Skeletal muscle cell (primary cell): ENCODE measurements around the gene IRF8.

Source experiments
- DNase-seq: peaks from one replicate; pipeline ENCODE4 v3.0.0-alpha.2; 2010; ENCODE audit warnings: low read depth
- H3K4me3 ChIP-seq: 2 replicates; pipeline ENCODE4 v1.5.1; 2011; ENCODE audit warnings: low read depth, mild to moderate bottlenecking, control low read depth, low read length, moderate library complexity

The IRF8 gene

DNA sequence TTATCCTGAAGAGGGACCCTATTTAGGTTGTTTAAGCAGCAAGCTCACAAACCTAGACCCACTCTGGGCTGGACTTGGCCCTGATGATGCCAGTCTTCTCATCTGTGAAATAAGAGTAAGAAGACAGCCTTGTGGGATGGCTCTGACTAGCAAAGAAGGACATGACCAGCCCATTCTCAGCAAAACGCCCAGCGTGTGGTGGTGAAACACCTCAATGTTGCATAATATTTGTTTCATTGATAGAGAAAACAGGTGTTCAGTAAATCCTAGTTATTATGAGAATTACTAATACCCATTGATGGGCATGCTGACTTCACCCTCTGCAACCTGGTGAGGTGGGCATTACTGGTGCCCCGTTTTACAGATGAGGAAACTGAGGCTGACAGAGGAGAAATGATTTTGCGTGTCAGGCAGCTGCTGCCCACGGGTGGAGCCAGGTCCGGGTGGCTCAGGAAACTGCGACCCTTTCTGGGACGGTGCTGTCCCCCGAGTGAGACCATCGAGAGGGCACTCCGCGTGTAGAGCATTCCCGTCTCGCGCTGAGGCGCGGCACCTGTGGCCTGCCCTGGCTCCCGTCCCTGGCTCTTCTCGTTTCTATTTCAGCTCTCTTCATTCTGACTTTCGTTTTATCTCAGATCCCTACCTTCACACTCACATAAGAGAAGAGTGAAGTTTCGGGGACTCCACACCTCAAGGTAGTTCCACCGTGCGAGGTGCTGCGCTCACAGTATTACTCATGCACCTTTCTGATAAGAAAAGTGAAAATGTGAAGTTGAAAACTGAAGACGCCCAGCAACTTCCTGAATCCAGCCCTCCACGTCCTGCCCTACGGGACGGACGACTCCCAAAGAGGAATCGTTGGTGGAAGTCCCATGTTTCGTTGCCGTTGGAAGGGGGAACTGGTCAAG is 48.5 kb downstream of the IRF8 start:
- DNase-seq: no peak
- no peak overlapping the region for H3K4me3 ChIP-seq

DNA sequence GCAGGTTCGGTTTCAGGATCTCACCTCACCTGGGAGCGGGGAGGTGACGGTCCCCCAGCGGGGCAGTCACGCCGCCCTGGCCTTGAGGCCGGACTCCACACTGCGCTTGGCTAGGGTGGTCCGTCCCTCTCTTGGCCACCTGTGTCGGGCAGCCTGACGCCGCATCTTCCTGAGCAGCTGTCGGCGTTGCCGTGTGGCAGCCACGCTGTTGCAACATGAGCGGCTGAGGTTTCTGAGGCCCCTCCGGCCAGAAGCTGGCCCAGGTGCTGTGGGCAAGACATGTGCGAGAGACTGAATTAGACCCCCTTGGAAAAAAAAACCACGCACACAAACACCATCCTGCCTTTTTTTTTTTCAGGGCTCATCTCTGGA is 49.2 kb downstream of the IRF8 start:
- DNase-seq: no peak

DNA sequence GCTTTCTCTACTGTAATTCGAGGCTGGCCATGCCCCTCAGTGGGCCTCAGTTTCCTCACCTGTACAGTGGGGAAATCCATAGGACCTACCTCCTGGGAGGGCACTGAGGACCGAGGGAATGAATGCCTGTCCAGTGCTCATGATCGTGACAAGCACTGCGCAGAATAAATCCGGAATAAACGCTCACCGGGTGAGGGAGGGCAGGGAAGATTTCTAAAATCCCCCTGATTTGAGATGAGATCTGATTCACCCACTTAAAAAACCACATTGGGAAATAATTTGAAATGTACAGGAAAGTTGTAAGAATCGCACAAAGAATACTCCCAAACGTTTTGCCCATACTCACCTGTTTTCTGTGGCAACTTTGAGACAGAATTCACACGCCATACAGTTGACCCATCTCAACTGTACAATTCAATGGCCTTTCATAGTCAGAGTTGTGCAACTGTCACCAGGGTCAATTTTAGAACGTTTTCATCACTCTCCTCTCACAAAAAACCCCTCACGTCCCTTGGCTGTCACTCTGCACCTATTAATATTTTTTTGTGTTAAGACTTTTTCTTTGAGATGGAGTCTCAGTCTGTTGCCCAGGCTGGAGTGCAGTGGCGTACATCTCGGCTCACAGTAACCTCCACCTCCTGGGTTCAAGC is 49.8 kb downstream of the IRF8 start:
- H3K4me3 ChIP-seq: no peak overlapping the region
- no peak for DNase-seq

More for the DNA sequence above, 49.2 kb downstream of the IRF8 start:
- no peak overlapping the region for H3K4me3 ChIP-seq

DNA sequence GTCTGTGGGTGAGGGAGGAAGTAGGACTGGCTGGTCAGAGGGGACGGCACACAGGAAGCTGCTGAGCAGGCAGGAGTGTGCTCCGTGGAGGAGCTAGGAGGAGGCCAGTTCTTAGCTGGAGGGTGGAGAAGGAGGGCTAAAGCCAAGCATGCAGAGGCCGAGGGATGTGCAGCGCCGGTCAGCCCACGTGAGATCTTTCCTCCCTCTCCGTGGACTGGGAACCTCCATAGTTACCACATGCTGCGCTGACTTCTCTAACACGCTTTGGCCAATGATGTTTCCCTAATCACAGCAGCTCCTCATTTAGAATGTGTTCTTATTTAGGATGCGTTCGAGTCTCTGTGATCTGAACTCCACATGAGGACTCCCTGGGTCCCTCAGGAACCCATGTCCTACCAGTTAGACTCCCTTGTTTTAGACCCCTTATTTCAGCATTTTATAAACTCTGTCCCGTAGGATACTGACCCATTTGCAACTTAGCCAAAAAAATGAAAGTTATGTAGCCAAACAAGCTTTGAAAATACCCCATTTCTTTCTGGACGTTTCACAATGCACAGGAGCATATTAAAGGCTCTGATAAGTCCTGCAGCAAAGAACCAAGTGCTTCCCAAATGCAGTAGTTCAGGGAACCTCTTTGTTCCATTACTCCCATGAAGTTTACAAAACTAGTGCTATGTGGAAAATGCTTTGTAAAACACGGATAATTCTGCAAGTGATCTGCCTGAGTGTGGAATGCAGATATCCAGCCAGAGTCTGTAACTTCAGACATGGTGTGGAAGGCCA is 51.4 kb downstream of the IRF8 start:
- H3K4me3 ChIP-seq: no peak overlapping the region
- no peak for DNase-seq

DNA sequence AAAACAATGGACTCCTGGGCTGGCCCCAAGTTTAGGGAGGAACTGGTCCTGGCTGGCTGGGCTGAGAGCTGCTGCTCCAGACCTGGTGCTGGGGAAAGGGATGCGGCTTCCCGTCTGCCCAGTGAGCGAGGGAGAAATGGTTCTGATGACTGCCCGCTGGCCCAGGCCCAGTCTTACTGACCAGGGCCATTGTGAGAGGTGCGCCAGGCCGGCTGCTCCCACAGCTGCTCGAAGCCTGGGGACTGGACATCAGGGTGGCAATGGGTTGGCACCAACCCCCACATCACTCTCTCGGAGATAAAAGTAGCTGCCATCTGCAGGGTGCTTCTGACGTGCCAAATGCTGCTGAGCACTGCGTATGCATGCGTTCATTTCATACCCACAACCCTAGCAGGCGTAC is 53.2 kb downstream of the IRF8 start:
- no peak overlapping the region for H3K4me3 ChIP-seq
- no peak for DNase-seq

DNA sequence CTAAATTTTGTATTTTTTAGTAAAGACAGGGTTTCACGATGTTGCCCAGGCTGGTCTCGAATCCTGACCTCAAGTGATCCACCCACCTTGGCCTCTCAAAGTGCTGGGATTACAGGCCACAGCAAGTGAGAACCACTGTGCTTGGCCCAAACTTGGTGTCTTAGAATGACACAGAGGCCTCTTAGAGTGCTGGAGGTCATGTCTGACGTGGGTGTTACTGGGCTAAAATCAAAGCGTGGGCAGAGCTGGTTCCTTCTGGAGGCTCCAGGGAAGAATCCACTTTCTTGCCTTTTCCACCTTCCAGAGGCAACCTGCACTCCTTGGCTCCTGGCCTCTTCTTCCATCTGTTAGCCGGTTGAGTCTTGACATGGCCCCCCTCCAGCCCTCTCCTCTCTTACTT is 53.8 kb downstream of the IRF8 start:
- no peak overlapping the region for H3K4me3 ChIP-seq
- DNase-seq: no peak

DNA sequence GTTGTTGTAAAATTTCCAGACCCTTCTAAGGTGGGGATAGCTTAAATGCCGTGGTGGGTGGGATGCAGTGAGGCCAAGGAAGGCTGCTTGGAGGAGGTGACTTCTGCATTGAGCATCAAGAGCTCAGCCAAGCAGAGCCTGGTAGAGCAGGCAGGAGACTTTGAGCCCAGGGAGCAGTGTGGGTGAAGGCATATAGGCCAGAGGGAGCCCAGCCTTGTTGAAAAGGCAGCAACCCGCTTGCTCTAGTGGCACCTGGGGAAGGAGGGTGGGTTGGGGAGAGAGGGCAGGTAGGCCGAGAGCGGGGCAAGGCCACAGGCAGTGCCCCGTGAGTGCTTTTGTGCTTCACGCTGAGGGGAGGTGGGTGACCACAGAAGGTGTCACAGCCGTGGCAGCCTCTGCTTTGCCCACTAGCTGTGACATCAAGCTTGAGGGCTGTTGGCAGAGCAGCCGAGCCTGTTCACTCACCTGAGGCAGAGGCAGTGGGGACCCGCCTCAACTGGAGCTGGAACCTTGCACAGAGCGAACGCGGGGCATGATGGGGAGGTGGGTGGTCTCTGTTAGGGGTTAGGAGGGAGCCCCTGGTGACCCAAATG is 56.1 kb downstream of the IRF8 start:
- H3K4me3 ChIP-seq: no peak overlapping the region
- no peak for DNase-seq

DNA sequence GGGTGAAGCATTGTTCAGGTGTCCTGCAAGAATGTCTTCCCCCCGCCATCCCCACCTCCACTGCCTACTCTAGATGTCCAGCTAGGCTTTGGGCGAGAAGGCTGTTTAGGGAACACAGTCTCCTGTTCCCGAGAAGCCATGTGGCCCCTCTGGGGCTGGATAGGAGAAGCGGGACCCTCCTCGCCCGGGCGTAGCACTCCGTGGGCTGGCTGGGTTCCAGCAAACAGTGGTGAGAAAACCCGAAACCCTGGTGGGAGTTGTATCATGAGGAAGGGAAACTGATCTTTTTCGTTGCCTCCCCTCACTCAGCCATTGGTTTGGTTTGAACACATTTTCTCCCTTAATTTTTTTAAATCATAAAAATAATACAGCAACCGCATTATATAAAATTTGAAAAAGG is 56.6 kb downstream of the IRF8 start:
- DNase-seq: no peak
- no peak overlapping the region for H3K4me3 ChIP-seq

DNA sequence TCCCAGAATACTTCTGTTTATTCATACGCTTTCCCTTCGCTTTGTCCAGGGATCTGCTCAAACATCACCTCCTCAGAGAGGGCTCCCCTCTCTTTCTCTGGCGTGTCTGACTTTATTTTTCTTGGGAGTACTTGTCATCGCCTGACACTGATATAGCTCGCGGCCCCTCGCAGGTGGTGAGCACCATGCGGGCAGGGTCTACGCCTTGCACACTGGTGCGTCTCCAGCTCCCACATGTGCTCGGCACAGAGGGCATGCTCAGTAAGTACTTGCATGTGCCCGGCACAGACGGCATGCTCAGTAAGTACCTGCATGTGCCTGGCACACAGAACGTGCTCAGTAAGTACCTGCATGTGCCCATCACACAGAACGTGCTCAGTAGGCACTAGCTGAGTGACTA is 57.5 kb downstream of the IRF8 start:
- H3K4me3 ChIP-seq: no peak overlapping the region
- no peak for DNase-seq

DNA sequence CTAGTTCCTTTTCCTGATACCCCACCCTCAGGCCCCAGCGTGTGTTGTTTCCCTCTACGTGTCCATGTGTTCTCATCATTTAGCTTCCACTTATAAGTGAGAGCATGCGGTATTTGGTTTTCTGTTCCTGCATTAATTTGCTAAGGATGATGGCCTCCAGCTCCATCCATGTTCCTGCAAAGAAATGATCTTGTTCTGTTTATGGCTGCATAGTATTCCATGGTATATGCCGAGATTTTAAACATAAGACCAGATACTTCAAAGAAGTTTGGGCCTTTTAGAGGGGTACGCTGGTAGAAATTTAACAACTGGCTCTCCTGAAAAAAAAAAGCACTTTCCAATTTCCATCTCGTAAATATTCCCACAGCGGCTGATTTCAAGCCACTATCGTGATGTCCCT is 59.8 kb downstream of the IRF8 start:
- H3K4me3 ChIP-seq: no peak overlapping the region
- no peak for DNase-seq

DNA sequence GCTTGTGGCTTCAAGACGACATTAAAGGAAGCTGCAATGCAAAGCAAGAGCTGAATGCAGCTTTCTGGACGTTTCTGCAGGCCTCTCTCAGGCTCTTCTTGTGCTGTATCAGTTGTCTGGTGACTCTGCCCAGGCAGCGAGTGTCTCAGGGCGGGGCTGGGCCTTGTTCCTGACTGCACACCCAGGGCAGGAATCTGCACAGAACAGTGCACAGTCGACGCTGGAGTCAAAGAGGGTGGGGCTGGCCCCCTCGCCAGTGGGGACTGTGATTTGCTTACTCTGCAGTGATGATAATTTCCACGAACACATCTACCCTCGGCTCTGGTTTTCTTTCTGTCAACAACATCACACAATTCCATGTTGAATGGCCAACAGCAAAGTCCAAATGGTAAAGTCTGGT is 60.7 kb downstream of the IRF8 start:
- no peak for DNase-seq
- no peak overlapping the region for H3K4me3 ChIP-seq

DNA sequence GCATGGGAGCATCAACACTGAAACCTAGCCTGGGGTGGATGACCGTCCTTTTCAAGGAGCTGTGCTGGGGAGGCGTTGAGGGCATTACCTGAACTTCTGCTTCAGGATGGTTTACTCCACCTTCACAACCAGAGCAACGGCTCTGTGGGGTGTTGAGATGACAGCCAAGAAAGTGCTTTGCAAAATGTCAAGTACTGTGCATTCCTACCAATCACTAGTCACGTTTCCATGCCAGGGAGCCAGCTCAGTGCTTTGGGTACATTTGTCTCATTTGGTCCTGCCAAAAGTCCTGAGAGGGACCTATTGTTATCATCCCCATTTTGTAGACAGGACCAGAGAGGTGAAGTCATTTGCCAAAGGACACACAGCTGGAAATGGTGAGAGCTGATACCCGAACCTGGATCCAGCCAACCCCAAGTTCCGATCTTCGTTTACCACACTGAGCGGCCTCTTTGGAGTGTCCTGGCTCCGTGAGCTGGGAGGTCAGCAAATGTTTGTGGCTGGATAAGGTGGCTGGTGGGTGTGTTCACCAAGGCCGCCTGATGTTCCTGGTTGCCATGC is 61.6 kb downstream of the IRF8 start:
- H3K4me3 ChIP-seq: no peak overlapping the region
- DNase-seq: no peak

DNA sequence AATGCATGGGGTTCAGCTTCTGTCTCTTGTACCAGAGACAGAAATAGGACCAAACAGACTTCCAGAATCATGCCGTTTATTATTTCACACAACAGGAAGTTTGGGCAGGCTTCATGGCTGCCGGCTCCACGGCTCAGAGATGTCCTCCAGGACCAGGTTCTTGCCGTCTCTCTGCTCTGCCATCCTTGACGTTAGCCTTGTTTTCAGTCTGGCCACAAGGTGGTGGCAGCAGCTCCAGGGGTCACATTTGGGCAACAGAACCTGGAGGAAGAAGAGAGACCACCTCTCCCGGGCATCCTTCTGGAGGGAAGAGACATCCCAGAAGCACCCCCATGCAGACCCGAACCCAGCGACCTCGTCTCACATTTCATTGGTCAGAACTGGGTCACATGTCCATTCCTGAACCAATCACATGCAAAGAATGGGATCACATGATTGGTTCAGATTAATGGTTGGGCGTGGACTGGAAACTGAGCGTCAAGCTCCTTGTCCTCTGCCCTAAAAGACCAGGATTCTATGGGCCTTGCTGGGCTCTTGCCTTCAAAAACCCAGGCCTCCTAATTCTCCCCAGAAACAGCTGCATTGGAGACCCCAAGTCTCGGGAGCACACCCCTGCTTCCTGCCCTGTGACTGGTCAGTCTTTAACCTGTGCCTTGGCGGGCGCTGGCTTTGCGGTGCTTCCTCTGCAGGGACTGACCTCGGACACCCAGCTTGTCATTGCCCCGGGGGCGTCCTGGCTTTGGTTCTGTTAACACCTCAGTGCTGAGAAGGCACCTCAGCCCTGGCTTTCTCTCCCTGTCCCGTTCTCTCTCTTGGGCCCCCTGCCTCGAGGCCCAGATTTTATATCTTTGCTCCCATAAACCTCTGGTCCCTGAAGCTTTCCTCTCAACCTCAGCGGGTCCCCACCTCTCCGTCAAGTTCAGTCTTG is 63.3 kb downstream of the IRF8 start:
- no peak for DNase-seq
- H3K4me3 ChIP-seq: no peak overlapping the region

DNA sequence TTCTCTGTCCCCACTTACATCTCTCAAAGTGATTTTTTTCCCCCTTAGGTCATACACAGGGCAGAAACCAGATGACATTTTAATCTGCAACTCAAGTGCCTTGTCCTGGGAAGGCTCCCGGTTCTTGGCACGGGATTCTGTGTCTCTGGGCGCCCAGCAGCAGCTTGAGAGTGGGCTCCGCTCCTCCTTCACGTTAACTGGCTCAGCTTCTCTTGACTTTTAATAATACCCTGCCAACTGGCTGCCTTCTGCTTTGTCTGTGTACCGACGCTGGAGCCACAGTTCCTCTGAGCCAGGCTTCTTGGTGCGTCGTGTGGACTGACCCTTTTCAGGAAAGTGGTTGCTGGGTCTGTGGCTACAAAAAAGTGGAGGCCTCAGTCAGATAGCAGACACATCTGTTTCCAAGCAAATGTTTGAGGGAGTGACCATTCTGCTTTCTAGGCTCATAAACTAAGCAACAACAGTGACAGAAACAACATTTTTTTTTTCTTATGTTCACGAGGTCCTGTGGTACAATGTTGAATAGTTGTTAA is 64.9 kb downstream of the IRF8 start:
- no peak overlapping the region for H3K4me3 ChIP-seq
- DNase-seq: no peak

DNA sequence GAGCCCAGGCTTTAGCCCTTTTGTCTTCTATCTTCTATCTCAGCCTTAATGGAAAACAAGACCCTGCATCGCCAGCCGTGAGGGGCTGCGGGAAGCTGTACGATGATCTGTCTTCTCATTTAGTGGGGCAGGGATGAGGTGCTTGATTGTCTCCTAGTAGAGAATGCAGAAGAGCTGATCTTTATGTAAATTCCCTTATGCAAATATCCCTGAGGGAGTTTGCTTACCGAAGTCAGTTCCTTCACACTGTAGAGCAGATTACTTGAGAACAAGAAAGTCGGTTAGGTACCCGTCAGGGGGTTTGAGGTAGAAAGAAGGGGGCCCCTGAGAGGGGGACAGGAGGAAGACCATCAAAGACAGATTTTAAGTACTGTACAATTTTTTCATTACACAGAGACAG is 66.2 kb downstream of the IRF8 start:
- H3K4me3 ChIP-seq: no peak overlapping the region

DNA sequence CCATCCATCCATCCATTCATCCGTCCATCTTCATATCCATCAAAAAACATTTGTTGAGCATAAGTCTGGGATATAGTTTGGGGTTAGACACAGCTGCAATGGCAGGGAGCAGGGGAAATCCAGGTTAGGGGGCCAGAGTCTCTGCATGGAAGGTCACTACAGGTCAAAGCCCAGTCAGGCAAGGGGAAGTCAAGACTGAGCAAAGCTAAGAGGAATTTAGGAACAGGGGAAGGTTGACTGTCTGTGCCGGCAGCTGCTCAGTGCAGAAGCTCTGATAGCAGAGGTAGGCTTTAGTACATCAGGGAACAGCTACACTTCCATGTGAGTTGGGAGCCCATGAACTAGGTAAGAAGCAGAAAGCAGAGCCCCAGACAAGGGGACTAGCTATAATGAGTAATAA is 68.1 kb downstream of the IRF8 start:
- no peak for DNase-seq
- H3K4me3 ChIP-seq: no peak overlapping the region

More for the DNA sequence above, 66.2 kb downstream of the IRF8 start:
- DNase-seq: no peak

DNA sequence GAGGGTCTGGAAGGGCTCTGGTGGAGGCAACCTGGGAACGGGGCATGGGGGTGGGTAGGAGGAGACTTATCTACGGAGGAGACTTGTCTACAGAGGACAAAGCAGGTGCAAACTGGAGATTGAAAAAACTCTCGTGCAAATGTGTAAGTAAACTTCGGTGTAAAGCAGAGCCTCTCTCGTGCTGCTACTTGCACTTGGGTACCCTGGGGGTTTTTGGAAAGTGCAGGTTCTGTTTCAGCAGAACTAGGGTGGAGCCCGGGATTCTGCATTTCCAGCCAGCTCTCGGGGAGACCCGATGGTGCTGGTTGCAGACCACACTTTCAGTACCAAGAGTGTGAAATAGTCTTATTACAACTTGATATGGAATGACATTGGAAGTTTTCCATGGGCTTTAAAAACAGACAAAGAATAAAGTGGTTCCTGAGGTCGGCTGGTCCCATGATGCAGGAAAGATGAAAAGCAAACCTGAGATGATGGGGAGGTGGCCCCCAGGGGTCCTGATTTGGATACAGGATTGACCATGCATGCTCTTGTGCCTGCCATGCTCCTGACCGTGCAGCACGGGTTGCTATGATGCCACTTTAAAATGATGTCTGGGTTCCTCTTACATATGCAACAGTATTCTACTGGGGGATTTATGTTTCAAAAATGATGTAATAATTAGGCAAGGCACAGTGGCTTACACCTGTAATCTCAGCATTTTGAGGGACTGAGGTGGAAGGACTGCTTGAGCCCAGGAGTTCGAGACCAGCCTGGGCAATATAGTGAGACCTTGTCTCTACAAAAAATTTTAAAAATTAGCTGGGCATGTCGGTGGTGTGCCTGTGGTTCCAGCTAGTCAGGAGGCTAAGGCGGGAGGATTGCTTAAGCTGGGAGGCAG is 69.3 kb downstream of the IRF8 start:
- H3K4me3 ChIP-seq: no peak overlapping the region
- no peak for DNase-seq
